K562 (cell line): ENCODE results near the gene EFNA2. TPM values are rescaled to one million over a fixed set of nuclear protein-coding genes. Genes with fewer than 3 reads are reported as not detected.
A peak's percentile ranks its signal among the peaks of the same experiment; 100 is the strongest.

Source experiments
- CCAR2 ChIP-seq: fragments of 200-400 bp; formaldehyde crosslinking; IDR thresholded peaks from 2 replicates; pipeline ENCODE4 v1.6.1; 2017; ENCODE audit warnings: mild to moderate bottlenecking, low read depth, low read length
- FUS ChIP-seq: fragments of 200-400 bp; formaldehyde crosslinking; optimal IDR thresholded peaks from 2 replicates; pipeline ENCODE3; 2017; ENCODE audit warnings: low read depth, low read length
- HNRNPK ChIP-seq: fragments of 200-400 bp; formaldehyde crosslinking; IDR thresholded peaks from one replicate; pipeline ENCODE4 v1.6.1; 2018; ENCODE audit warnings: mild to moderate bottlenecking, low read depth, low read length; ENCODE audit not compliant: poor library complexity, severe bottlenecking
- MAZ ChIP-seq, 2 experiments: fragments of 450-650 bp in 1 of 2; sonication (generic) in 1 of 2; formaldehyde crosslinking; IDR thresholded peaks in 1 of 2; conservative IDR thresholded peaks in 1 of 2; 2 replicates each; pipeline versions ENCODE4 v1.4.0 to v1.5.0; 2020; ENCODE audit warnings: mild to moderate bottlenecking in 1 of 2, missing genetic modification reagents in 1 of 2
- NFIX ChIP-seq: fragments of 250-450 bp; sonication (Bioruptor Pico); IDR thresholded peaks from 2 replicates; pipeline ENCODE4 v1.4.0; 2020; ENCODE audit warnings: low read depth, mild to moderate bottlenecking, moderate library complexity
- SMAD4 ChIP-seq: fragments of 250-450 bp; sonication (Bioruptor Pico); conservative IDR thresholded peaks from 2 replicates; pipeline ENCODE4 v1.8.0; 2021; ENCODE audit warnings: inconsistent platforms, mild to moderate bottlenecking, moderate library complexity
- STAG1 ChIP-seq: sonication (generic); formaldehyde crosslinking; IDR thresholded peaks from 2 replicates; pipeline ENCODE4 v1.5.0; 2020; ENCODE audit warnings: missing genetic modification reagents, borderline replicate concordance
- polyA plus RNA-seq, 8 experiments: library from polyadenylated mRNA; depleted of rRNA in 4 of 8; stranded (reverse) in 5 of 8; unstranded in 3 of 8; fragments of >200 nt; fragmentation: Nextera tagmentation in 2 of 8; fragmentation: Illumina TruSeq in 1 of 8; extraction: Ambion mirVana in 2 of 8; extraction: Trizol in 1 of 8; gene quantifications; 2 replicates each; pipeline versions ENCODE4 v1.2.1 to v1.2.3, GENCODE V29; 2011 to 2014; ENCODE audit warnings: inconsistent platforms in 1 of 8, missing spikeins in 1 of 8
- total RNA-seq, 7 experiments: library from RNA; depleted of rRNA in 6 of 7; stranded (reverse); fragments of >200 nt in 6 of 7; fragmentation: Illumina TruSeq in 2 of 7; extraction: Trizol in 2 of 7; gene quantifications; 2 replicates each; pipeline versions ENCODE4 v1.2.1 to v1.2.3, GENCODE V29; 2011 to 2021; ENCODE audit warnings: low replicate concordance in 1 of 7
- TF ChIP-seq, protein P1 (sequence below): fragments of 450-650 bp; IDR thresholded peaks from 2 replicates; pipeline ENCODE4 v1.6.1; 2017; ENCODE audit warnings: antibody characterized with exemption, mild to moderate bottlenecking
- TF ChIP-seq, protein P2 (sequence below): sonication (generic); formaldehyde crosslinking; IDR thresholded peaks from 2 replicates; pipeline ENCODE4 v1.8.0; 2022; ENCODE audit warnings: missing genetic modification reagents, mild to moderate bottlenecking, moderate library complexity, borderline replicate concordance
- TF ChIP-seq, protein P3 (sequence below): IDR thresholded peaks from 2 replicates; pipeline ENCODE4 v1.6.1; 2012; ENCODE audit warnings: low read depth, low read length, improper control_type of control experiment, borderline replicate concordance
- TF ChIP-seq, protein P4 (sequence below): sonication (generic); formaldehyde crosslinking; IDR thresholded peaks from 2 replicates; pipeline ENCODE4 v1.8.1; 2023; ENCODE audit warnings: mild to moderate bottlenecking, missing genetic modification reagents
- TF ChIP-seq, protein P5 (sequence below): fragments of 450-650 bp; formaldehyde crosslinking; IDR thresholded peaks from 2 replicates; pipeline ENCODE4 v1.4.0; 2020; ENCODE audit warnings: mild to moderate bottlenecking, moderate library complexity
- TF ChIP-seq, protein P6 (sequence below): fragments of 450-650 bp; IDR thresholded peaks from 2 replicates; pipeline ENCODE4 v1.6.1; 2014; ENCODE audit warnings: low read depth, mild to moderate bottlenecking, moderate library complexity, borderline replicate concordance

The EFNA2 gene
- total and polyA plus RNA-seq, 9 of the 15 experiments (the other 6 are each of a cell fraction or from before 2014, with no cell fraction given): 0.11 to 0.44 (median 0.15) TPM; not detected in 6

DNA sequence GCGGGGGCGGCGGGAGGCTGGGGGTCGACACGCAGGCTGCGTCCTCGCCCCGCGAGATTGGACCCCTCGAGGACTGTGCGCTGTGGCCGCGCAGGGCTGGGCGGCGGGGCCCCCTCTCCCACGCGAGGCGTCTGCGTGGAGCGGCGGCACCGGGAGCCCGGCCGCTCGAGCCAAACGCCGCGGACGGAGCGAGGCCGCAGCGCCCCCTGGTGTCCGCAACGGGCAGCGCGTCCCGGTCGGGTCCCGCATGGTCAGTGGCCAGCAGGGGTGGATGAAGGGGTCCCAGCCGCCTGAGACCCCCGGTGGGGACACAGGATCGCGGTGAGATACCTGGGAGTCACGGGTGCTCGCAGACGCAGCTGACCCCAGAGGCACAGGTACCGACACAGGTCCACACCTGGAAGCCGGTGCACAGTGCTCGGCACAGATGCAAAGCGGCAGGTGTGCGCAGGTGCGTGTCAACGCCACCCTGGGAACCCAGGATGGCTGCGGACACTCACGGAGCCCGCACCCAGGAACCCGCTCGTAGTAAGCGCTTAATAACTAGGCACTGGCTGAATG is 18.7 kb upstream of the EFNA2 start (continued):
- TF ChIP-seq, protein P1, sequence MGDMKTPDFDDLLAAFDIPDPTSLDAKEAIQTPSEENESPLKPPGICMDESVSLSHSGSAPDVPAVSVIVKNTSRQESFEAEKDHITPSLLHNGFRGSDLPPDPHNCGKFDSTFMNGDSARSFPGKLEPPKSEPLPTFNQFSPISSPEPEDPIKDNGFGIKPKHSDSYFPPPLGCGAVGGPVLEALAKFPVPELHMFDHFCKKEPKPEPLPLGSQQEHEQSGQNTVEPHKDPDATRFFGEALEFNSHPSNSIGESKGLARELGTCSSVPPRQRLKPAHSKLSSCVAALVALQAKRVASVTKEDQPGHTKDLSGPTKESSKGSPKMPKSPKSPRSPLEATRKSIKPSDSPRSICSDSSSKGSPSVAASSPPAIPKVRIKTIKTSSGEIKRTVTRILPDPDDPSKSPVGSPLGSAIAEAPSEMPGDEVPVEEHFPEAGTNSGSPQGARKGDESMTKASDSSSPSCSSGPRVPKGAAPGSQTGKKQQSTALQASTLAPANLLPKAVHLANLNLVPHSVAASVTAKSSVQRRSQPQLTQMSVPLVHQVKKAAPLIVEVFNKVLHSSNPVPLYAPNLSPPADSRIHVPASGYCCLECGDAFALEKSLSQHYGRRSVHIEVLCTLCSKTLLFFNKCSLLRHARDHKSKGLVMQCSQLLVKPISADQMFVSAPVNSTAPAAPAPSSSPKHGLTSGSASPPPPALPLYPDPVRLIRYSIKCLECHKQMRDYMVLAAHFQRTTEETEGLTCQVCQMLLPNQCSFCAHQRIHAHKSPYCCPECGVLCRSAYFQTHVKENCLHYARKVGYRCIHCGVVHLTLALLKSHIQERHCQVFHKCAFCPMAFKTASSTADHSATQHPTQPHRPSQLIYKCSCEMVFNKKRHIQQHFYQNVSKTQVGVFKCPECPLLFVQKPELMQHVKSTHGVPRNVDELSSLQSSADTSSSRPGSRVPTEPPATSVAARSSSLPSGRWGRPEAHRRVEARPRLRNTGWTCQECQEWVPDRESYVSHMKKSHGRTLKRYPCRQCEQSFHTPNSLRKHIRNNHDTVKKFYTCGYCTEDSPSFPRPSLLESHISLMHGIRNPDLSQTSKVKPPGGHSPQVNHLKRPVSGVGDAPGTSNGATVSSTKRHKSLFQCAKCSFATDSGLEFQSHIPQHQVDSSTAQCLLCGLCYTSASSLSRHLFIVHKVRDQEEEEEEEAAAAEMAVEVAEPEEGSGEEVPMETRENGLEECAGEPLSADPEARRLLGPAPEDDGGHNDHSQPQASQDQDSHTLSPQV: peak; percentile 85
- TF ChIP-seq CCAR2 (no peak), SMAD4 (peak; percentile 90), STAG1 (CRISPR knock-in tag) (peak; percentile 87), NFIX (CRISPR knock-in tag) (no peak), MAZ (CRISPR knock-in tag; conservative IDR thresholded peaks at IDR 0.05 in 1 of 2, IDR thresholded peaks at IDR 0.05 in 1 of 2) (peak; percentile 1 to 83; a peak in 2 of 4 replicates), HNRNPK (no peak), FUS (peak; percentile 64)
- TF ChIP-seq, protein P2, sequence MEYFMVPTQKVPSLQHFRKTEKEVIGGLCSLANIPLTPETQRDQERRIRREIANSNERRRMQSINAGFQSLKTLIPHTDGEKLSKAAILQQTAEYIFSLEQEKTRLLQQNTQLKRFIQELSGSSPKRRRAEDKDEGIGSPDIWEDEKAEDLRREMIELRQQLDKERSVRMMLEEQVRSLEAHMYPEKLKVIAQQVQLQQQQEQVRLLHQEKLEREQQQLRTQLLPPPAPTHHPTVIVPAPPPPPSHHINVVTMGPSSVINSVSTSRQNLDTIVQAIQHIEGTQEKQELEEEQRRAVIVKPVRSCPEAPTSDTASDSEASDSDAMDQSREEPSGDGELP (CRISPR knock-in tag): peak; percentile 16; the same call in 1 of the 2 replicates
- TF ChIP-seq, protein P3, sequence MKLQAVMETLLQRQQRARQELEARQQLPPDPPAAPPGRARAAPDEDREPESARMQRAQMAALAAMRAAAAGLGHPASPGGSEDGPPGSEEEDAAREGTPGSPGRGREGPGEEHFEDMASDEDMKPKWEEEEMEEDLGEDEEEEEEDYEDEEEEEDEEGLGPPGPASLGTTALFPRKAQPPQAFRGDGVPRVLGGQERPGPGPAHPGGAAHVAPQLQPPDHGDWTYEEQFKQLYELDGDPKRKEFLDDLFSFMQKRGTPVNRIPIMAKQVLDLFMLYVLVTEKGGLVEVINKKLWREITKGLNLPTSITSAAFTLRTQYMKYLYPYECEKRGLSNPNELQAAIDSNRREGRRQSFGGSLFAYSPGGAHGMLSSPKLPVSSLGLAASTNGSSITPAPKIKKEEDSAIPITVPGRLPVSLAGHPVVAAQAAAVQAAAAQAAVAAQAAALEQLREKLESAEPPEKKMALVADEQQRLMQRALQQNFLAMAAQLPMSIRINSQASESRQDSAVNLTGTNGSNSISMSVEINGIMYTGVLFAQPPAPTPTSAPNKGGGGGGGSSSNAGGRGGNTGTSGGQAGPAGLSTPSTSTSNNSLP: no peak
- TF ChIP-seq, protein P4, sequence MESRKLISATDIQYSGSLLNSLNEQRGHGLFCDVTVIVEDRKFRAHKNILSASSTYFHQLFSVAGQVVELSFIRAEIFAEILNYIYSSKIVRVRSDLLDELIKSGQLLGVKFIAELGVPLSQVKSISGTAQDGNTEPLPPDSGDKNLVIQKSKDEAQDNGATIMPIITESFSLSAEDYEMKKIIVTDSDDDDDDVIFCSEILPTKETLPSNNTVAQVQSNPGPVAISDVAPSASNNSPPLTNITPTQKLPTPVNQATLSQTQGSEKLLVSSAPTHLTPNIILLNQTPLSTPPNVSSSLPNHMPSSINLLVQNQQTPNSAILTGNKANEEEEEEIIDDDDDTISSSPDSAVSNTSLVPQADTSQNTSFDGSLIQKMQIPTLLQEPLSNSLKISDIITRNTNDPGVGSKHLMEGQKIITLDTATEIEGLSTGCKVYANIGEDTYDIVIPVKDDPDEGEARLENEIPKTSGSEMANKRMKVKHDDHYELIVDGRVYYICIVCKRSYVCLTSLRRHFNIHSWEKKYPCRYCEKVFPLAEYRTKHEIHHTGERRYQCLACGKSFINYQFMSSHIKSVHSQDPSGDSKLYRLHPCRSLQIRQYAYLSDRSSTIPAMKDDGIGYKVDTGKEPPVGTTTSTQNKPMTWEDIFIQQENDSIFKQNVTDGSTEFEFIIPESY: peak; percentile 59; the same call in 1 of the 2 replicates
- TF ChIP-seq, protein P5, sequence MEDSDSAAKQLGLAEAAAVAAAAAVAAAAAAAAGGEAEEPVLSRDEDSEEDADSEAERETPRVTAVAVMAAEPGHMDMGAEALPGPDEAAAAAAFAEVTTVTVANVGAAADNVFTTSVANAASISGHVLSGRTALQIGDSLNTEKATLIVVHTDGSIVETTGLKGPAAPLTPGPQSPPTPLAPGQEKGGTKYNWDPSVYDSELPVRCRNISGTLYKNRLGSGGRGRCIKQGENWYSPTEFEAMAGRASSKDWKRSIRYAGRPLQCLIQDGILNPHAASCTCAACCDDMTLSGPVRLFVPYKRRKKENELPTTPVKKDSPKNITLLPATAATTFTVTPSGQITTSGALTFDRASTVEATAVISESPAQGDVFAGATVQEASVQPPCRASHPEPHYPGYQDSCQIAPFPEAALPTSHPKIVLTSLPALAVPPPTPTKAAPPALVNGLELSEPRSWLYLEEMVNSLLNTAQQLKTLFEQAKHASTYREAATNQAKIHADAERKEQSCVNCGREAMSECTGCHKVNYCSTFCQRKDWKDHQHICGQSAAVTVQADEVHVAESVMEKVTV (CRISPR knock-in tag): peak; percentile 85
- TF ChIP-seq, protein P6, sequence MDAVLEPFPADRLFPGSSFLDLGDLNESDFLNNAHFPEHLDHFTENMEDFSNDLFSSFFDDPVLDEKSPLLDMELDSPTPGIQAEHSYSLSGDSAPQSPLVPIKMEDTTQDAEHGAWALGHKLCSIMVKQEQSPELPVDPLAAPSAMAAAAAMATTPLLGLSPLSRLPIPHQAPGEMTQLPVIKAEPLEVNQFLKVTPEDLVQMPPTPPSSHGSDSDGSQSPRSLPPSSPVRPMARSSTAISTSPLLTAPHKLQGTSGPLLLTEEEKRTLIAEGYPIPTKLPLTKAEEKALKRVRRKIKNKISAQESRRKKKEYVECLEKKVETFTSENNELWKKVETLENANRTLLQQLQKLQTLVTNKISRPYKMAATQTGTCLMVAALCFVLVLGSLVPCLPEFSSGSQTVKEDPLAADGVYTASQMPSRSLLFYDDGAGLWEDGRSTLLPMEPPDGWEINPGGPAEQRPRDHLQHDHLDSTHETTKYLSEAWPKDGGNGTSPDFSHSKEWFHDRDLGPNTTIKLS: peak; percentile 38; the same call in 1 of the 2 replicates
